Left renal cortex interstitium (tissue), 4 donors: Measurements from ENCODE around the gene NBPF14. TPM values are rescaled to one million over a fixed set of nuclear protein-coding genes. Genes with fewer than 3 reads are reported as not detected.

Experiments
- polyA plus RNA-seq, 4 donors: library from polyadenylated mRNA; unstranded; fragments of 120-200 nt; gene quantifications; one replicate each; pipeline ENCODE4 v1.2.1, GENCODE V29; 2013; ENCODE audit not compliant: insufficient read length in 4 of 4

The NBPF14 gene
- polyA plus RNA-seq, 4 donors, result 24.2 to 40.1 (median 31.0) TPM

Other genes with a start within 250 kb of the NBPF14 start
- under 1 TPM in 3 of 4 donors, not detected in 1; 0.04 to 0.21 (median 0.08) TPM for gene PPIAL4G, start 112.7 kb downstream of the NBPF14 start, polyA plus RNA-seq
- gene NUDT4B, start 152.8 kb upstream of the NBPF14 start, polyA plus RNA-seq, result 1 to 10 TPM in 3 of 4 donors, under 1 TPM in 1; 0.49 to 3.5 (median 1.1) TPM
- 100 to 1,000 TPM in 2 of 4 donors, 10 to 100 TPM in 2; 83.7 to 161 (median 109) TPM for gene PDE4DIP, start 248.4 kb upstream of the NBPF14 start, polyA plus RNA-seq